GM10266 (cell line): Measurements from ENCODE around the gene ADGRD1.

Experiments
- DNase-seq: peaks from one replicate; pipeline ENCODE4 v3.0.0; 2012; ENCODE audit errors: extremely low spot score
- CTCF ChIP-seq: IDR thresholded peaks from 2 replicates; pipeline ENCODE4 v1.5.1; 2012; ENCODE audit warnings: mild to moderate bottlenecking, low read depth; ENCODE audit not compliant: control insufficient read depth, insufficient read depth; ENCODE audit errors: missing control alignments

The ADGRD1 gene

GRCh38 chr12:130917607-130918006 lies 36.1 kb upstream of the ADGRD1 start:
- TF ChIP-seq CTCF: no peak
- no peak for DNase-seq

GRCh38 chr12:130919086-130919485 lies 34.6 kb upstream of the ADGRD1 start:
- TF ChIP-seq CTCF: no peak
- no peak for DNase-seq

GRCh38 chr12:130920119-130920703 lies 33.5 kb upstream of the ADGRD1 start:
- TF ChIP-seq CTCF: no peak
- no peak for DNase-seq

GRCh38 chr12:130920723-130921381 lies 32.9 kb upstream of the ADGRD1 start:
- DNase-seq: no peak
- TF ChIP-seq CTCF: no peak

GRCh38 chr12:130922511-130922953 lies 31.2 kb upstream of the ADGRD1 start:
- no peak for TF ChIP-seq CTCF
- DNase-seq: no peak

- TF ChIP-seq CTCF: no peak
- DNase-seq: no peak
Observed at GRCh38 chr12:130924966-130925665, 28.6 kb upstream of the ADGRD1 start.

GRCh38 chr12:130925666-130926015 lies 28.1 kb upstream of the ADGRD1 start:
- DNase-seq: no peak
- no peak for TF ChIP-seq CTCF
